T-cell (primary cell): Measurements from ENCODE around the gene ZNF775. TPM values are rescaled to one million over a fixed set of nuclear protein-coding genes. Genes with fewer than 3 reads are reported as not detected.
A peak's percentile ranks its signal among the peaks of the same experiment; 100 is the strongest.

Experiments
- ATAC-seq, 4 experiments: fragments of 200-7000 bp in 3 of 4; fragments of 150-1000 bp in 1 of 4; cut with Tn5 transposase; replicated peaks in 1 of 4; 1 replicate in 3 of 4; 2 replicates in 1 of 4; pipeline ENCODE4 v1.10.0; 2021; ENCODE audit warnings: moderate library complexity in 3 of 4, mild to moderate bottlenecking in 2 of 4, moderate number of reproducible peaks in 1 of 4
- CTCF ChIA-PET, 2 donors: fragments of 300-600 bp; sonication (Branson Sonifier 250); formaldehyde crosslinking; loops; one replicate each; lab custom pipeline; 2022; ENCODE audit warnings: antibody characterized with exemption in 2 of 2; lab: Charles Lee
- POLR2A ChIA-PET, 2 donors: fragments of 300-600 bp; sonication (Branson Sonifier 250); formaldehyde crosslinking; loops; one replicate each; lab custom pipeline; 2022; ENCODE audit warnings: antibody characterized with exemption in 2 of 2; lab: Charles Lee
- DNase-seq, 35 experiments: peaks; one replicate each; pipeline versions ENCODE4 v3.0.0 to v3.0.0-alpha.2; 2013 to 2023
- H3K27ac ChIP-seq: one replicate; pipeline ENCODE4 v1.5.1; 2013; ENCODE audit warnings: low read length
- H3K27me3 ChIP-seq, 2 experiments: replicated peaks in 1 of 2; 1 replicate in 1 of 2; 2 replicates in 1 of 2; pipeline versions ENCODE4 v1.6.1 to v1.7.0; 2013; ENCODE audit warnings: low read length in 1 of 2, mixed read lengths in 1 of 2; ENCODE audit not compliant: control insufficient read depth in 2 of 2, insufficient read depth in 2 of 2; ENCODE audit errors: extremely low read depth in 1 of 2
- H3K36me3 ChIP-seq, 2 donors: 1 replicate in 1 of 2; 2 replicates in 1 of 2; pipeline versions ENCODE4 v1.6.1 to v1.7.0; 2013; ENCODE audit warnings: low read length in 1 of 2; ENCODE audit not compliant: control insufficient read depth in 2 of 2, insufficient read depth in 1 of 2; ENCODE audit errors: extremely low read depth in 1 of 2
- H3K4me1 ChIP-seq, 2 experiments: 1 replicate in 1 of 2; 2 replicates in 1 of 2; pipeline versions ENCODE4 v1.6.1 to v1.7.0; 2013; ENCODE audit warnings: low read length in 2 of 2, mixed read lengths in 1 of 2; ENCODE audit not compliant: insufficient read depth in 2 of 2, control insufficient read depth in 1 of 2; ENCODE audit errors: extremely low read depth in 1 of 2
- H3K4me3 ChIP-seq, 2 donors: 1 replicate in 1 of 2; 2 replicates in 1 of 2; pipeline versions ENCODE4 v1.5.1 to v1.7.0; 2013; ENCODE audit warnings: mild to moderate bottlenecking in 2 of 2, low read length in 1 of 2, moderate library complexity in 1 of 2; ENCODE audit not compliant: control insufficient read depth in 1 of 2; ENCODE audit errors: extremely low read depth in 1 of 2
- H3K9me3 ChIP-seq: 2 replicates; pipeline ENCODE4 v1.7.0; 2013
- H3K27ac Mint-ChIP-seq, 2 donors: one replicate each; pipeline ENCODE4 v1.8.0; 2020 to 2021; ENCODE audit warnings: mild to moderate bottlenecking in 2 of 2, mixed read lengths in 2 of 2
- H3K27me3 Mint-ChIP-seq, 2 donors: one replicate each; pipeline ENCODE4 v1.8.0; 2021 to 2022; ENCODE audit warnings: mixed read lengths in 2 of 2
- H3K36me3 Mint-ChIP-seq: one replicate; pipeline ENCODE4 v1.8.0; 2021; ENCODE audit warnings: mixed read lengths
- H3K4me1 Mint-ChIP-seq, 3 donors: one replicate each; pipeline ENCODE4 v1.8.0; 2020 to 2022; ENCODE audit warnings: mixed read lengths in 3 of 3, mild to moderate bottlenecking in 1 of 3
- H3K4me3 Mint-ChIP-seq, 3 donors: one replicate each; pipeline ENCODE4 v1.8.0; 2020 to 2022; ENCODE audit warnings: mild to moderate bottlenecking in 3 of 3, mixed read lengths in 3 of 3, moderate library complexity in 3 of 3
- H3K9me3 Mint-ChIP-seq, 3 donors: one replicate each; pipeline ENCODE4 v1.8.0; 2020 to 2022; ENCODE audit warnings: mixed read lengths in 3 of 3
- WGBS: methylation state at CpG from one replicate; pipeline ENCODE4 v1.1.5; 2013; ENCODE audit warnings: missing lambda C conversion rate; ENCODE audit not compliant: insufficient coverage; 5-methylcytosine and 5-hydroxymethylcytosine counted together
- total RNA-seq, 35 experiments: library from RNA in 6 of 35; stranded (reverse) in 6 of 35; fragments of 120-200 nt in 1 of 35; gene quantifications; one replicate each; pipeline versions ENCODE4 v1.2.1 to v1.2.4 and lab custom pipeline; 2013 to 2026

The ZNF775 gene
- total RNA-seq, 5 donors from 2014 or later (not counting 1 experiment from before 2014, with no cell fraction given): 1.9 to 8.6 (median 6.3) TPM

DNA sequence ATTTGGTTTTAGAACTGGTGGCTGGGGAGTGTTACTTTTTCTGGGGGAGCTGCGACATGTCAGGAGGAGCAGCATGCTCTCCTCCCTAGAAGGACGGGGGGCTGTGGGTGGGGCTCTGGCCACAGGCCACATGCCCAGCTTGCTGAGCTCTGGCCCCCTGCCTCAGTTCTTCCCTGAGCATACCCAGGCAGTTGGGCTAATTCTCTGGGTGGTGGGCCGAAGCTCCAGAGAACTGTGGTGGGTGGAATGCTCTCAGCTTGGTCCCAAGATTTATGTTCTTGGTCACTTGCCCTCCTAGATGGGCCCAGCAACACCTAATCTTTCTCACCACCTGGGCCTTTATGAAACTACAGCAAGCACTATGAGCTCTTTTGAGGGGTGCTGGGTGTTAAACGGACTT lies 5.1 kb upstream of the ZNF775 start:
- Mint-ChIP-seq H3K36me3 (peaks cover 11% of the 10 kb centered on the region), H3K4me3 (no peak overlapping the region), H3K9me3 (no peaks in the 10 kb centered on the region), H3K27me3 (no peaks in the 10 kb centered on the region), H3K4me1 (peaks cover 60 to 66% (median 64%) of the 10 kb centered on the region in 3 donors), H3K27ac (peak overlapping the region; percentile 27 to 73)
- Histone ChIP-seq H3K4me1 (peaks cover 7 to 49% of the 10 kb centered on the region in 2 experiments), H3K9me3 (no peaks in the 10 kb centered on the region), H3K4me3 (no peak overlapping the region), H3K27me3 (no peaks in the 10 kb centered on the region), H3K36me3 (peaks cover 0 to 3% of the 10 kb centered on the region in 2 donors), H3K27ac (no peak overlapping the region)
- ATAC-seq (no peak), DNase-seq (no peak)
- 100% methylated on average over 2 of the region's 4 CpGs for WGBS
- CTCF ChIA-PET: no interaction called here
- POLR2A ChIA-PET: no interaction called here

GRCh38 chr7:150374472-150374871 lies 4.7 kb upstream of the ZNF775 start:
- 94% methylated on average over 5 of the region's 5 CpGs for WGBS
- no peak for DNase-seq
- no peaks in the 10 kb centered on the region for H3K9me3 Mint-ChIP-seq
- H3K27ac Mint-ChIP-seq: peak overlapping the region; percentile 27 to 73
- no peak overlapping the region for H3K27ac ChIP-seq
- CTCF ChIA-PET: no interaction called here
- H3K4me1 ChIP-seq: peaks cover 7 to 46% of the 10 kb centered on the region in 2 experiments
- H3K36me3 Mint-ChIP-seq: peaks cover 11% of the 10 kb centered on the region
- ATAC-seq: no peak
- POLR2A ChIA-PET: interaction anchor here in 1 of 2 donors (0.6 kb wide), 1 partner anchor 19 kb away, joined by 3 read pairs; no protein-coding TSS in a partner anchor
- peaks cover 0 to 3% of the 10 kb centered on the region in 2 donors for H3K36me3 ChIP-seq
- H3K4me3 ChIP-seq: no peak overlapping the region
- H3K4me3 Mint-ChIP-seq: no peak overlapping the region
- H3K27me3 ChIP-seq: no peaks in the 10 kb centered on the region
- H3K9me3 ChIP-seq: no peaks in the 10 kb centered on the region
- peaks cover 58 to 62% (median 60%) of the 10 kb centered on the region in 3 donors for H3K4me1 Mint-ChIP-seq
- no peaks in the 10 kb centered on the region for H3K27me3 Mint-ChIP-seq

DNA sequence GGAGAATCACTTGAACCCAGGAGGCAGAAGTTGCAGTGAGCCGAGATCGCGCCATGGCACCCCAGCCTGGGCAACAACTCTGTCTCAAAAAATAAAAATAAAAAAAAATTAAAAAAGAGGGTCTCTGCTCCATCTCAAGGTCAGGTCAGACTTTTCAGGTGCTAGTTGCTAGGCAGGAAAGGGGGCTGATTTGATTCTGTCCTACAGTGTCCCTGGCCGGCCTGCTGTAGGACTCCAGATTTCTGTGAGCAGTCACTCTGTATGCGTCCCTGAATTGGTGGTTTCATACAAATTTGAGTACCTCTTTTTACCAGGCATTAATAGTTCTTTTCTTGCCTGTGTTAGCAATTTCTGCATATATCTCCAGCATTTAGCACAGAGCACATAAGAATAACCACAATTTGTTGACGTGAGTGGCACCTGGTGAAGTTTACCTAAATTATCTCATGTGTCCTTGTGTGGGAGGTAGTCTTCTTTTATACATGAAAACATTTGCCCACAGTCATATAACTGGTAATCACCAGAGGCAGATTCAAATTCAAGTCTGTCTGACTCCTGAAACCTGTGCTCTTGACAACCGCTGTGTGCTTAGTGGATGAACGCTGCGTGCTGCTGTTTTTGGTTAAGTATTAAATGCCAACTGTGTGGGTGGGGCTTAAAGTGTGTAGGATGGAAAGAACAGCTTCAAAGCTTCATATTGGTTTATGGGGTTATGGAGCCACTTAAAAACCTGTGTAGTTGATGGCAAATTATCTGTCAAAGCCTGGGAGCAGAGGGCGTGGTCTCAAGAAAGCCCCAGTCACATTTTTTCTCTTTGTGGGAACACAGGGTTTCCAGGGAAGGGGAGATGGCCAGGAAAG lies 3.2 kb upstream of the ZNF775 start:
- H3K36me3 ChIP-seq: peaks cover 0 to 3% of the 10 kb centered on the region in 2 donors
- H3K4me3 ChIP-seq: no peak overlapping the region
- WGBS: 18% methylated on average over 3 of the region's 10 CpGs
- ChIA-PET CTCF (no interaction called here), POLR2A (no interaction called here)
- peak overlapping the region; percentile 73 to 91 for H3K27ac Mint-ChIP-seq
- H3K27me3 ChIP-seq: no peaks in the 10 kb centered on the region
- no peak overlapping the region for H3K27ac ChIP-seq
- ATAC-seq (peak in 1 of 4 experiments; percentile 19), DNase-seq (peak in 10 of 35 experiments; percentile 10 to 55 (median 29))
- peaks cover 7% of the 10 kb centered on the region for H3K36me3 Mint-ChIP-seq
- peaks cover 9 to 43% of the 10 kb centered on the region in 2 experiments for H3K4me1 ChIP-seq
- H3K4me3 Mint-ChIP-seq: peak overlapping the region in 1 of 3 donors; percentile 56
- H3K4me1 Mint-ChIP-seq: peaks cover 57 to 62% (median 60%) of the 10 kb centered on the region in 3 donors
- H3K9me3 ChIP-seq: no peaks in the 10 kb centered on the region
- no peaks in the 10 kb centered on the region for H3K27me3 Mint-ChIP-seq
- H3K9me3 Mint-ChIP-seq: no peaks in the 10 kb centered on the region

DNA sequence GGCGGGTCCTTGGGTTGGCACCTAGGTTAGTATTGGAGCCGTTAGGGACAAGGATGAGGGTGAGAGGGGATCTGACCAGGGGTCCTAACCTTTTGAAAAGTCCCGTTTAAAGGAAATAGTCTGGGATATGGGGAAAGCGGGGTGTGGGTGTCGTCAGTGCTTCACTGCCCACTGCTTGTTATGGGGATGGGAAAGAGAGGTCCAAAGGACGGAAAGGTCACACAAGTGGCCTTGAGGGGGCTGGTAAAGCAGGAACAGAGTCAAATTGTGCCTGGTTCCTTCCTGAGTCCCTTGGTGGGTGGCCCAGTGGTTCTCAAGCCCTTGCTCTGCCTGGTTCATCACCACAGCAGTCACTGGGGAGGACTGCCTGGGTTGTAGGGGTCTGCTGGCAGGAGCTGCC lies 2.6 kb upstream of the ZNF775 start:
- Histone ChIP-seq H3K9me3 (no peaks in the 10 kb centered on the region), H3K4me3 (no peak overlapping the region), H3K4me1 (peaks cover 9 to 38% of the 10 kb centered on the region in 2 experiments), H3K36me3 (peaks cover 0 to 3% of the 10 kb centered on the region in 2 donors), H3K27me3 (no peaks in the 10 kb centered on the region), H3K27ac (no peak overlapping the region)
- H3K9me3 Mint-ChIP-seq: no peaks in the 10 kb centered on the region
- CTCF ChIA-PET: interaction anchor here in 1 of 2 donors (1.0 kb wide), 1 partner anchor 28 kb away, joined by 3 read pairs; no protein-coding TSS in a partner anchor
- POLR2A ChIA-PET: no interaction called here
- H3K4me1 Mint-ChIP-seq: peaks cover 56 to 62% (median 61%) of the 10 kb centered on the region in 3 donors
- 78% methylated on average over 6 of the region's 6 CpGs for WGBS
- peaks cover 6% of the 10 kb centered on the region for H3K36me3 Mint-ChIP-seq
- DNase-seq (no peak), ATAC-seq (no peak)
- H3K4me3 Mint-ChIP-seq: peak overlapping the region in 1 of 3 donors; percentile 56
- no peaks in the 10 kb centered on the region for H3K27me3 Mint-ChIP-seq
- peak overlapping the region; percentile 73 to 91 for H3K27ac Mint-ChIP-seq

DNA sequence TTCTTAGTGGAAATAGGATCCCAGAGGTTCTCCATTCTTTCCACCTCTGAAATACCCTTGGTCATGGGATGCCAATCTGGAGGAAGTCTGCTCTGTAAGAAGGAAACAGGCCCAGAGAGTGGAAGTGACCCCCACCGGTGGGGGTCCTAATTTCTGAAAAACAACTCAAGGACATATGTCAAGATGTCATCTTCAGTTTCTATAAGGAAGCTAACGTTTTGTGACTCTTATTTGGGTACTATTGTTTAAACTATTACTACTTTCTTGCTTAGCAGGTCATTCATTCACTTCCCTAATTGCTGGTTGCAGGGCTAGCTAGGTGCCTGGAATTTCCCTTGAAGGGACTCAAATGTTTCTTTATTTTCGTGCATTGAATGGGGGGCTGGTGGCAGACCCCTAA lies 1.9 kb upstream of the ZNF775 start:
- Mint-ChIP-seq H3K27me3 (no peaks in the 10 kb centered on the region), H3K9me3 (no peaks in the 10 kb centered on the region), H3K36me3 (peaks cover 6% of the 10 kb centered on the region), H3K4me3 (peak overlapping the region in 2 of 3 donors; percentile 80 to 84), H3K27ac (peak overlapping the region; percentile 83 to 86), H3K4me1 (peaks cover 56 to 62% (median 62%) of the 10 kb centered on the region in 3 donors)
- Histone ChIP-seq H3K9me3 (no peaks in the 10 kb centered on the region), H3K4me1 (peaks cover 9 to 38% of the 10 kb centered on the region in 2 experiments), H3K27ac (no peak overlapping the region), H3K4me3 (no peak overlapping the region), H3K27me3 (no peaks in the 10 kb centered on the region), H3K36me3 (peaks cover 0 to 3% of the 10 kb centered on the region in 2 donors)
- no peak for ATAC-seq
- DNase-seq: no peak
- CTCF ChIA-PET: interaction anchor here in 1 of 2 donors (0.7 to 1.8 kb wide), 4 partner anchors 11 to 27 kb away, joined by 3 to 12 read pairs (median 4); no protein-coding TSS in a partner anchor
- WGBS: no CpG with 5 or more reads among the region's 3 CpGs
- POLR2A ChIA-PET: interaction anchor here in 1 of 2 donors (0.6 kb wide), 1 partner anchor 43 kb away, joined by 4 read pairs; no protein-coding TSS in a partner anchor

GRCh38 chr7:150377635-150378034 lies 1.5 kb upstream of the ZNF775 start:
- ATAC-seq (no peak), DNase-seq (no peak)
- Histone ChIP-seq H3K27me3 (no peaks in the 10 kb centered on the region), H3K4me1 (peaks cover 9 to 41% of the 10 kb centered on the region in 2 experiments), H3K36me3 (peaks cover 0 to 3% of the 10 kb centered on the region in 2 donors), H3K27ac (peak overlapping the region; percentile 73), H3K9me3 (no peaks in the 10 kb centered on the region), H3K4me3 (no peak overlapping the region)
- POLR2A ChIA-PET: interaction anchor here in 1 of 2 donors (0.6 kb wide), 1 partner anchor 43 kb away, joined by 4 read pairs; no protein-coding TSS in a partner anchor
- peak overlapping the region; percentile 80 to 84 (median 80) for H3K4me3 Mint-ChIP-seq
- H3K27me3 Mint-ChIP-seq: no peaks in the 10 kb centered on the region
- H3K4me1 Mint-ChIP-seq: peaks cover 54 to 65% (median 63%) of the 10 kb centered on the region in 3 donors
- H3K27ac Mint-ChIP-seq: peak overlapping the region; percentile 83 to 86
- CTCF ChIA-PET: interaction anchor here in 1 of 2 donors (0.7 to 1.8 kb wide), 6 partner anchors 9 to 27 kb away, joined by 3 to 12 read pairs (median 4); partner anchors contain the start of gene REPIN1
- whole genome bisulfite sequencing: 100% methylated on average over 1 of the region's 4 CpGs
- peaks cover 4% of the 10 kb centered on the region for H3K36me3 Mint-ChIP-seq
- no peaks in the 10 kb centered on the region for H3K9me3 Mint-ChIP-seq
